Measurements from ENCODE around the gene OR52N1.

Gene OR52N1

GRCh38 chr11:5737091-5737490 lies 54.0 kb downstream of the OR52N1 start:
- no peak for TF ChIP-seq CTCF (IDR thresholded peaks at IDR 0.05; ENCODE audit: poor library complexity, severe bottlenecking)
- H3K9me3 ChIP-seq (ENCODE audit: severe bottlenecking), result no peaks in the 10 kb centered on the region
- H3K27ac ChIP-seq (ENCODE audit: poor library complexity, severe bottlenecking), result no peak overlapping the region
- H3K36me3 ChIP-seq (ENCODE audit: low read depth), result no peaks in the 10 kb centered on the region
- H3K4me3 ChIP-seq (ENCODE audit: severe bottlenecking), result no peak overlapping the region
- H3K4me1 ChIP-seq (ENCODE audit: insufficient read depth, poor library complexity, severe bottlenecking), result no peaks in the 10 kb centered on the region
- H3K27me3 ChIP-seq (ENCODE audit: insufficient read depth, poor library complexity, severe bottlenecking), result peaks cover 2% of the 10 kb centered on the region
- ATAC-seq (ENCODE audit: low read depth) (peak; percentile 25; the same call in 1 of the 3 replicates), DNase-seq (ENCODE audit: low spot score) (no peak)

All from RWPE2 (cell line).